Nephron (organoid): ENCODE data around the gene THSD4.

Experiments
- H3K27ac Mint-ChIP-seq, 3 experiments: 2 replicates each; pipeline ENCODE4 v1.8.0; 2020; ENCODE audit warnings: mixed read lengths in 3 of 3, mild to moderate bottlenecking in 2 of 3, moderate library complexity in 1 of 3
- H3K27me3 Mint-ChIP-seq: 2 replicates; pipeline ENCODE4 v1.8.0; 2021; ENCODE audit warnings: low read depth, mild to moderate bottlenecking, moderate library complexity, mixed read lengths
- H3K36me3 Mint-ChIP-seq: 2 replicates; pipeline ENCODE4 v1.8.0; 2020; ENCODE audit warnings: low read depth, mixed read lengths
- H3K4me1 Mint-ChIP-seq: 2 replicates; pipeline ENCODE4 v1.8.0; 2020; ENCODE audit warnings: mixed read lengths
- H3K4me3 Mint-ChIP-seq, 3 experiments: 2 replicates each; pipeline ENCODE4 v1.8.0; 2020; ENCODE audit warnings: mild to moderate bottlenecking in 3 of 3, mixed read lengths in 3 of 3, moderate library complexity in 2 of 3
- H3K9me3 Mint-ChIP-seq: 2 replicates; pipeline ENCODE4 v1.8.0; 2020; ENCODE audit warnings: mixed read lengths
- CTCF ChIP-seq, 3 experiments: fragments of 200-600 bp; sonication (generic); IDR thresholded peaks; one replicate each; pipeline ENCODE4 v1.5.0; 2021; ENCODE audit warnings: antibody characterized with exemption in 3 of 3; ENCODE audit not compliant: unreplicated experiment in 3 of 3

The THSD4 gene

GRCh38 chr15:71564217-71564616, 448.9 kb downstream of the THSD4 start:
- H3K36me3 Mint-ChIP-seq, result peaks cover 4% of the 10 kb centered on the region
- peaks cover 3% of the 10 kb centered on the region for H3K9me3 Mint-ChIP-seq
- H3K4me3 Mint-ChIP-seq, result no peak overlapping the region
- H3K27me3 Mint-ChIP-seq, result no peaks in the 10 kb centered on the region
- no peak for TF ChIP-seq CTCF (IDR thresholded peaks at IDR 0.05; ENCODE audit: unreplicated experiment in 3 of 3)
- peaks cover 14% of the 10 kb centered on the region for H3K4me1 Mint-ChIP-seq
- no peak overlapping the region for H3K27ac Mint-ChIP-seq

DNA sequence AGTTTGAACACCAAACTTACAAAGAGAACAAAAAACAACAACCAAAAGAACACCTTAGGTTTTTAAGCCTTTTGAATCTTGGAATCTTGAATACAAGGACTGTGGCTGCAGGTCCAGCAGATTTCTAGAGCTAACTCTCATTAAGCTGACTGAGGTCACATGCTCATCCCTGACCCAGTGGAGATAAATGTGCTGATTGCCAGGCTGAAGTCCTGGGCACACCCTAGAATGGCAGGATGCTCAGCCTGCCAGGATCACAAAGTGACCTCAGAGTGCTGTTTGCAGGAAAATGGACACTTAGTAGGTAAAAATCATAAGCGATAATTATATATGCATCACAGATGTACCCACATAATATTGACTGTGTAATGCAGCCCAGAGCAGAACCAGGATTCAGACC, 449.7 kb downstream of the THSD4 start:
- H3K9me3 Mint-ChIP-seq, result no peaks in the 10 kb centered on the region
- no peak for TF ChIP-seq CTCF (IDR thresholded peaks at IDR 0.05; ENCODE audit: unreplicated experiment in 3 of 3)
- peaks cover 10% of the 10 kb centered on the region for H3K4me1 Mint-ChIP-seq
- H3K4me3 Mint-ChIP-seq, result no peak overlapping the region
- H3K27me3 Mint-ChIP-seq, result no peaks in the 10 kb centered on the region
- no peaks in the 10 kb centered on the region for H3K36me3 Mint-ChIP-seq
- peak overlapping the region; percentile 28 to 41 (median 40) for H3K27ac Mint-ChIP-seq

- no peak for TF ChIP-seq CTCF (IDR thresholded peaks at IDR 0.05; ENCODE audit: unreplicated experiment in 3 of 3)
- H3K27ac Mint-ChIP-seq, result peak overlapping the region; percentile 10 to 41 (median 28)
- no peaks in the 10 kb centered on the region for H3K36me3 Mint-ChIP-seq
- no peaks in the 10 kb centered on the region for H3K27me3 Mint-ChIP-seq
- H3K9me3 Mint-ChIP-seq, result no peaks in the 10 kb centered on the region
- peaks cover 10% of the 10 kb centered on the region for H3K4me1 Mint-ChIP-seq
- H3K4me3 Mint-ChIP-seq, result no peak overlapping the region
These were observed 450.4 kb downstream of the THSD4 start for GRCh38 chr15:71565631-71566160.

DNA sequence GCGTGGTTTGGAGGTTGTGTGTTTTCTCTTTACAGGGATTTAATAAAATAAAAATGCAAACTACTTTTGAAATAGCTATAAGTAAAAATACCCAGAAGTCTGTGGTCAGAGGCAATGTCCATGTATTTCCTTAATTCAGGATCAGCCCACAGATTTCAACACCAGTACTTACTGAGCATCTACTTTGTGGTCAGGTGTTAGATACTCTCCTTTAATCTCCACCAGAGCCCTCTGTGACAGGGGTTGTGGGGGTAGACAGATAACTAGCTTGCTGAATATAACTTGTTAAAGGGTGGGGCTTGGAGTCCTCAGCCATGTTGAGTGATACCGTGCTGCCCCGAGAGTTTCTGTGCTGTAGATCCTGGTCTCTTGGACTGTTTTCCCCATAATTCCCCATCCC, 451.0 kb downstream of the THSD4 start:
- H3K36me3 Mint-ChIP-seq, result no peaks in the 10 kb centered on the region
- peaks cover 10% of the 10 kb centered on the region for H3K4me1 Mint-ChIP-seq
- H3K9me3 Mint-ChIP-seq, result no peaks in the 10 kb centered on the region
- no peak for TF ChIP-seq CTCF (IDR thresholded peaks at IDR 0.05; ENCODE audit: unreplicated experiment in 3 of 3)
- H3K27me3 Mint-ChIP-seq, result no peaks in the 10 kb centered on the region
- no peak overlapping the region for H3K4me3 Mint-ChIP-seq
- peak overlapping the region in 1 of 3 experiments; percentile 41 for H3K27ac Mint-ChIP-seq

- Mint-ChIP-seq H3K27me3 (no peaks in the 10 kb centered on the region), H3K4me3 (no peak overlapping the region), H3K9me3 (no peaks in the 10 kb centered on the region), H3K36me3 (no peaks in the 10 kb centered on the region), H3K4me1 (peaks cover 10% of the 10 kb centered on the region), H3K27ac (peak overlapping the region in 1 of 3 experiments; percentile 33)
- no peak for TF ChIP-seq CTCF (IDR thresholded peaks at IDR 0.05; ENCODE audit: unreplicated experiment in 3 of 3)
These were observed 451.9 kb downstream of the THSD4 start for GRCh38 chr15:71567173-71567572.

DNA sequence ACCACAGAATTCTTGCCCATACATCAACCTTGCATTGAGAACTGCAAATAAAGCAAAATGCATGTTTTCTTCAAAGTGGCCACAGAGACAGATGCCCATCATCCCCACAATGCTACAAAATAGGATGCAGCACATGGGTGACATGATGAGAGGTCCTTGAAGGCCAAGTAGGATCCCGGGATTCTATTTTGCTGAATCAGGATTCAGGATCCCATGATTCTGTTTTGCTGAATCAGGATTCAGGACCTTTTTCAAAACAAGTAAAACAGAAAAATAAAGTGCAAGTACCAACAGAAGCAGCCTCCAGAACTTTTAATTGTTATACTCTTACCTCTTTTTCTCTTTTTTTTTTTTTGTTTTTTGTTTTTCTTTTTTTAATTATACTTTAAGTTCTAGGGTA, 453.0 kb downstream of the THSD4 start:
- H3K27ac Mint-ChIP-seq, result no peak overlapping the region
- peaks cover 13% of the 10 kb centered on the region for H3K4me1 Mint-ChIP-seq
- H3K36me3 Mint-ChIP-seq, result no peaks in the 10 kb centered on the region
- H3K9me3 Mint-ChIP-seq, result no peaks in the 10 kb centered on the region
- H3K4me3 Mint-ChIP-seq, result no peak overlapping the region
- peaks cover 5% of the 10 kb centered on the region for H3K27me3 Mint-ChIP-seq
- no peak for TF ChIP-seq CTCF (IDR thresholded peaks at IDR 0.05; ENCODE audit: unreplicated experiment in 3 of 3)
